22Rv1 (cell line): ENCODE results near the gene MYCBPAP.

Experiments used
- ZFX ChIP-seq: fragments of 450-650 bp; IDR thresholded peaks from 2 replicates; pipeline ENCODE4 v1.6.1; 2017; ENCODE audit warnings: antibody characterized with exemption, borderline replicate concordance
- TF ChIP-seq, protein P1 (sequence below): fragments of 450-650 bp; IDR thresholded peaks from 2 replicates; pipeline ENCODE4 v1.5.1; 2017; ENCODE audit warnings: mild to moderate bottlenecking

DNA sequence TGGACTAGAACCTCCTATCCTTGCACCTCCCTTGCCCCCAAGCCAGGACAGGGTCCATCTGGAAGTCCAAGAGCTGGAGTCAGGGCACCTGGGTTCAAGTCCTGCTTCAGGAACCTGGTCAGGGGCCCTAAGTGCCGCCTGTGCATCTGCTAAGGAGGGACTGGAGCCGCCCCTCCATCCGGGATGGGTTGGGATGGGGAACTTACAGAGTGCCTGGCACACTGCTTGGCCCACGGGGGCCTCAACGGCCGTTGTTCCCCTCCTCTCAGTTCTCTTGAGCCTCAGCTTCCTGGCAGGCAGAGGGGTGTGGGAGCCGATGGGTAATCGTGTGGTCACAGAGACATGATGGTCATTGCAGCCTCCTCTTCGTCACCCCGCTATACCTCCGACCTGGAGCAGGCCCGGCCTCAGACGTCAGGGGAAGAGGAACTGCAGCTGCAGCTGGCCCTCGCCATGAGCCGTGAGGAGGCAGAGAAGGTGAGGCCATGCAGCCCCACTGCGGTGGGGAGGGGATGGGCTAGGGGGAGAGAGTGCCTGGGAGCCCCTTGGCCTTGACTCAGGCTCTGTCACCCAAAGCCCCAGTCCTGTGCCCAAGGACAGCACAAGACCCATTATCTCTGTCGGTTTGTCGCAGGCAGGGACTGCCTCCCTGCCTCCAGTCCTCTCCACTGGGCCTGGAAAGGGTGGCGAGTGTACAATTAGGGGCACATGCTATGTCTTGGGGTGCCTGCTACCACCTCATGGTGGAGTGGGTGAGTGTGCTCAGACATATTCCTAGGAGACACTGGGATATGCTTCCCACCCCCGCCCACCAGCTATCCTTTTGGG, 29.7 kb downstream of the MYCBPAP start:
- TF ChIP-seq, protein P1, sequence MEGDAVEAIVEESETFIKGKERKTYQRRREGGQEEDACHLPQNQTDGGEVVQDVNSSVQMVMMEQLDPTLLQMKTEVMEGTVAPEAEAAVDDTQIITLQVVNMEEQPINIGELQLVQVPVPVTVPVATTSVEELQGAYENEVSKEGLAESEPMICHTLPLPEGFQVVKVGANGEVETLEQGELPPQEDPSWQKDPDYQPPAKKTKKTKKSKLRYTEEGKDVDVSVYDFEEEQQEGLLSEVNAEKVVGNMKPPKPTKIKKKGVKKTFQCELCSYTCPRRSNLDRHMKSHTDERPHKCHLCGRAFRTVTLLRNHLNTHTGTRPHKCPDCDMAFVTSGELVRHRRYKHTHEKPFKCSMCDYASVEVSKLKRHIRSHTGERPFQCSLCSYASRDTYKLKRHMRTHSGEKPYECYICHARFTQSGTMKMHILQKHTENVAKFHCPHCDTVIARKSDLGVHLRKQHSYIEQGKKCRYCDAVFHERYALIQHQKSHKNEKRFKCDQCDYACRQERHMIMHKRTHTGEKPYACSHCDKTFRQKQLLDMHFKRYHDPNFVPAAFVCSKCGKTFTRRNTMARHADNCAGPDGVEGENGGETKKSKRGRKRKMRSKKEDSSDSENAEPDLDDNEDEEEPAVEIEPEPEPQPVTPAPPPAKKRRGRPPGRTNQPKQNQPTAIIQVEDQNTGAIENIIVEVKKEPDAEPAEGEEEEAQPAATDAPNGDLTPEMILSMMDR = no peak
- TF ChIP-seq ZFX = no peak
